Measurements from ENCODE around the gene ATRX.

- TF ChIP-seq CTCF (IDR thresholded peaks at IDR 0.05) (no peak), POLR2A (IDR thresholded peaks at IDR 0.05) (no peak)
Observed at GRCh38 chrX:77694491-77694890, 91.5 kb downstream of the ATRX start.

All from esophagus squamous epithelium (tissue), 4 donors.